Measurements from ENCODE around the gene HNRNPF. TPM values are rescaled to one million over a fixed set of nuclear protein-coding genes. Genes with fewer than 3 reads are reported as not detected.
"Not testable (repeated sequence)": the region's sequence is repeated elsewhere in the genome, so short reads cannot be mapped to it uniquely, and the experiment has no call there.

Gene HNRNPF, protein sequence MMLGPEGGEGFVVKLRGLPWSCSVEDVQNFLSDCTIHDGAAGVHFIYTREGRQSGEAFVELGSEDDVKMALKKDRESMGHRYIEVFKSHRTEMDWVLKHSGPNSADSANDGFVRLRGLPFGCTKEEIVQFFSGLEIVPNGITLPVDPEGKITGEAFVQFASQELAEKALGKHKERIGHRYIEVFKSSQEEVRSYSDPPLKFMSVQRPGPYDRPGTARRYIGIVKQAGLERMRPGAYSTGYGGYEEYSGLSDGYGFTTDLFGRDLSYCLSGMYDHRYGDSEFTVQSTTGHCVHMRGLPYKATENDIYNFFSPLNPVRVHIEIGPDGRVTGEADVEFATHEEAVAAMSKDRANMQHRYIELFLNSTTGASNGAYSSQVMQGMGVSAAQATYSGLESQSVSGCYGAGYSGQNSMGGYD
- total RNA-seq (2014; rRNA removed; shearing (Covaris generic)): 156 and 237 TPM in 2 replicates

DNA sequence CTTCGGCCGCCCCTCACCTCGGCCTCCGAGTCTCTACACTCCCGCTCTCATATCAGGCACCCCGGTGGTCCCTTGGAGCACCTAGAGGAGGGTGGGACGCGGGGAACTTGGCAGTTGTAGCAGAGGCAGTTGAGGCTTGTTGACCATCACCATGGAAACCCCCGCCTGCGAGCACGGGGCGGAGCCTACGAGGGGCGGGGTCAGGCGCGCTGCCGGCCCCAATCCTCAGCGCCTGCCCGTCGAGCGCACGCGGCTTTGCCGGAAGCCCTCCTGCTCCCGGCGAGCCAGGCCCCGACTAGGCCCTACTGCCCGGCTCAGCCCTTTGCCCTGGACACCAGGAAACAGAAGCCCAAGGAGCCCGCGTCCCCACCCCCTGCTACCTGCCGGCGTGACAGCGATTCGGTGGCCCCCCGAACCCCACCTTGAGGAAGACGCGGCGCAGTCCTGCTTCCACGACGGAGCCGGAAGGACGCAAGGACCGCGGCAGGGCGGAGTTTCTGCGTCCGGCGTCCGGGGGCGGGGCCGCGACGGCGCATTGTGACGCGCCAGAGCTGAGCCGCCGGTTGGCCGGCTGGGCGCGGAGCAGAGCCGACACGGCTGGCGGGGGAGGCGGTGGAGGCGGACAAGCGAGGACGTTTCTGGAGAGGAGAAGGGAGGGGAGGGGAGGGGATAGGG, at the start of gene HNRNPF:
HNRNPF (minus strand) TSS at position 477 of the 675 bp plus-strand sequence. CDS start 21,302 bp downstream, outside the sequence.
- Histone ChIP-seq H3K9me3 (replicated peaks) (no peaks in the 10 kb centered on the region), H3K36me3 (peaks cover 29% of the 10 kb centered on the region), H3K27ac (peak within 1 kb of the TSS; percentile 99), H3K4me3 (peak within 1 kb of the TSS; percentile 78), H3K4me1 (replicated peaks) (peaks cover 17% of the 10 kb centered on the region), H3K27me3 (replicated peaks) (no peaks in the 10 kb centered on the region)
- DNase-seq (ENCODE audit: low read depth in 1 of 2, low spot score in 2 of 2): peak; percentile 95

DNA sequence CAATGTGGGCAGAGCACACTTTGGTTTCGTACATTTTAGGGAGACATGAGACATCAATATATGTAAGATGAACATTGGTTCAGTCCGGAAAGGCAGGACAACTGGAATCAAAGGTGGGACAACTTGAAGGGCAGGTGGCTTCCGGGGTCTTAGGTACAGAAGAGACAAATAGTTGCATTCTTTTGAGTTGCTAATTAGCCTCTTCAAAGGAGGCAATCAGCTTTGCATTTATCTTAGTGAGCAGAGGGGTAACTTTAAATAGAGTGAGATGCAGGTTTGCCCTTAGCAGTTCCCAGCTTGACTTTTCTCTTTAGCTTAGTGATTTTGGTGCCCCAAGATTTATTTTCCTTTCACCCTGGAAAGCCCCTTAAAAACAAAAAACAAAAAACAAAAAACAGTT, 49.2 kb upstream of the HNRNPF start:
- DNase-seq (ENCODE audit: low read depth in 1 of 2, low spot score in 2 of 2): no peak
- H3K36me3 ChIP-seq: no peaks in the 10 kb centered on the region; the same call in 1 of the 2 replicates
- no peaks in the 10 kb centered on the region for H3K9me3 ChIP-seq (replicated peaks)
- H3K4me3 ChIP-seq: no peak overlapping the region
- H3K27me3 ChIP-seq (replicated peaks): no peaks in the 10 kb centered on the region
- no peak overlapping the region for H3K27ac ChIP-seq
- H3K4me1 ChIP-seq (replicated peaks): peaks cover 7% of the 10 kb centered on the region

DNA sequence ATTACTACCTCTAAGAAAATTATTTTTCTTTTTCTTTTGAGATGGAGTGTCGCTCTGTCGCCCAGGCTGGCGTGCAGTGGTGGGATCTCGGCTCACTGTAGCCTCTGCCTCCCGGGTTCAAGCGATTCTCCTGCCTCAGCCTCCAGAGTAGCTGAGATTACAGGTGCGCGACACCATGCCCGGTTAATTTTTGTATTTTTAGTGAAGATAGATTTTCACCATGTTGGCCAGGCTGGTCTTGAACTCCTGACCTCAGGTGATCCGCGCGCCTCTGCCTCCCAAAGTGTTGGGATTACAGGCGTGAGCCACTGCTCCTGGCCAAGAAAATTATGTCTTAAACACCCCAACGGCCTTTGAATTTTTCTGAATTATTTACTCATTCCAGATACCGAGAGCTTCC, 47.6 kb upstream of the HNRNPF start:
- H3K9me3 ChIP-seq (replicated peaks); H3K27me3 ChIP-seq (replicated peaks); DNase-seq (ENCODE audit: low read depth in 1 of 2, low spot score in 2 of 2); H3K4me3 ChIP-seq; H3K4me1 ChIP-seq (replicated peaks); H3K27ac ChIP-seq; H3K36me3 ChIP-seq: not testable (repeated sequence)

DNA sequence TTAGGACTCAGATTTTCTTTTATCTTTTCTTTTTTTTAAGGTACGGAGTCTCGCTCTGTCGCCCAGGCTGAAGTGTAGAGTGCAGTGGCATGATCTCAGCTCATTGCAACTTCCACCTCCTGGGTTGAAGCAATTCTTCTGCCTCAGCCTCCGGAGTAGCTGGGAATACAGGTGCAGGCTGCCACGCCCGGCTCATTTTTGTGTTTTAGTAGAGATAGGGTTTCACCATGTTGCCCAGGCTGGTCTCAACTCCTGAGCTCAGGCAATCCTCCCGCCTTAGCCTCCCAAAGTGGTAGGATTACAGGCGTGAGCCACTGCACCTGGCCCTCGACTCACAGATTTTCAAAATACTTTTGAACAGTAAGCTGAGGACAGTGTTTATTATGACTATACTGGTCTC, 45.0 kb upstream of the HNRNPF start:
- H3K4me1 ChIP-seq (replicated peaks); H3K27ac ChIP-seq: not testable (repeated sequence)

DNA sequence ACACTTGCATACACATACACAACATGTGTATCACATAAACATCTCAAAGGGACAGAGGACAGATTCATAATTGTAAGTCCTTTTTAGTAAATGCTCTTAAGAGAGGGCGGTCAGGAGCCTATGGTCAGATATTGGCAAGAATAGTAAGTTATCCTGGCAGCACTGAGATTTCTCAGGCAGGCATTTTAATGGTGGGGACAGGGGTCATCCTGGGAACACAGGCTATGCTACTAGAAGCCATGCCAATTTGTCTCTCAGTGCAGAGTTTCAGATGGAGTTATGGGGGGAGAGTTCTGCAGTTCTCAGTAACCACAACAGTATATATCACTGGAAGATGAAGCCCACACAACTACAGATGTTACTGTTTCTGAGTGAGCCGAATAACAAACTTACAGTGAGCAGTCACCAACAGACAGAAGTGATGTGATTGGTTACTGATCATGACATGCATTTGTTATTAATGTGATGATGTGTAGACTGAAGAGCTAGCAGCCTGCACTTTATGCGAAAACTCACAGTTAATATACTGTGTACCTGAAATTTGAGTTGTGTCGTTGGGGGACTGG, 44.4 kb upstream of the HNRNPF start:
- DNase-seq (ENCODE audit: low read depth in 1 of 2, low spot score in 2 of 2): no peak

More for the DNA sequence above, 45.0 kb upstream of the HNRNPF start:
- not testable (repeated sequence) for H3K4me3 ChIP-seq; DNase-seq (ENCODE audit: low read depth in 1 of 2, low spot score in 2 of 2); H3K9me3 ChIP-seq (replicated peaks); H3K27me3 ChIP-seq (replicated peaks); H3K36me3 ChIP-seq

DNA sequence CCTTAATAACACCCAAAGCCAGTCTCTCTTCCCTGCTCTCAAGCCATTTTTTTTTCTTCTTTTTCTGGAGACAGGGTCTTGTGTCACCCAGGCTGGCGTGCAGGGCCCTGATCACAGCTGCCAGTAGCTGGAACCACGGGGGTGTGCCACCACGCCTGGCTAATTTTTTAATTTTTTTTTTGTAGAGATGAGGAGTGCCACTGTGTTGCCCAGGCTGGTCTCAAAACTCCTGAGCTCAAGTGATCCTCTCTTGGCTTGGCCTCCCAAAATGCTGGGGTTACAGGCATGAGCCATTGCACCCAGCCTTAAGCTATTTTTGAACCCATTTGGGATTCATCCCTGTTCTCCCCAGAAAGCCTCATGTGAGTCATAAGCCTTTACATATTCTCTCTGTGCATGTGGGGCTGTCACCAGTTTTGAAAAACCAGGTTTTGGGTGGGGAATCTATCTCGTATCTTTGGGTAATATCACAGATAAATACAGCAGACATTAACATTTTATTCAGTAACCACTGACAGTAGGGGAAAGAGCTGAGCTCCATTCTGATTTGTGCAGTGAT, 43.4 kb upstream of the HNRNPF start:
- Histone ChIP-seq H3K27me3 (replicated peaks) (no peaks in the 10 kb centered on the region), H3K36me3 (no peaks in the 10 kb centered on the region; the same call in 1 of the 2 replicates), H3K4me3 (no peak overlapping the region), H3K4me1 (replicated peaks) (peaks cover 7% of the 10 kb centered on the region), H3K27ac (no peak overlapping the region), H3K9me3 (replicated peaks) (no peaks in the 10 kb centered on the region)
- no peak for DNase-seq (ENCODE audit: low read depth in 1 of 2, low spot score in 2 of 2)

More for the DNA sequence above, 44.4 kb upstream of the HNRNPF start:
- H3K4me1 ChIP-seq (replicated peaks): peaks cover 7% of the 10 kb centered on the region
- no peak overlapping the region for H3K4me3 ChIP-seq
- H3K9me3 ChIP-seq (replicated peaks): no peaks in the 10 kb centered on the region
- no peaks in the 10 kb centered on the region for H3K27me3 ChIP-seq (replicated peaks)
- no peak overlapping the region for H3K27ac ChIP-seq
- no peaks in the 10 kb centered on the region; the same call in 1 of the 2 replicates for H3K36me3 ChIP-seq

DNA sequence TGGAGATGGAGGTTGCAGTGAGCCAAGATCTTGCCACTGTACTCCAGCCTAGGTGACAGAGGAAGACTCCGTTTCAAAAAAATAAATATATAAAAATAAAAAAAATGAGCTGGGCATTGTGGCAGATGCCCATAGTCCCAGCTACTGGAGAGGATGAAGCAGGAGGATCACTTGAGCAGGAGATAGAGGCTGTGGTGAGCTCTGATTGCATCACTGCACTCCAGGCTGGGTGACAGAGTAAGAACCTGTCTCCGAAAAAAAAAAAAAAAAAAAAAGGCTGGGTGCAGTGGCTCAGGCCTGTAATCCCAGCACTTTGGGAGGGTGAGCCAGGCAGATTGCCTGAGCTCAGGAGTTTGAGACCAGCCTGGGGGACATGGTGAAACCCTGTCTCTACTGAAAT, 39.8 kb upstream of the HNRNPF start:
- H3K9me3 ChIP-seq (replicated peaks): no peaks in the 10 kb centered on the region
- no peaks in the 10 kb centered on the region for H3K4me1 ChIP-seq (replicated peaks)
- H3K27ac ChIP-seq: no peak overlapping the region
- H3K27me3 ChIP-seq (replicated peaks): no peaks in the 10 kb centered on the region
- H3K4me3 ChIP-seq: no peak overlapping the region
- no peaks in the 10 kb centered on the region for H3K36me3 ChIP-seq
- DNase-seq (ENCODE audit: low read depth in 1 of 2, low spot score in 2 of 2): no peak

DNA sequence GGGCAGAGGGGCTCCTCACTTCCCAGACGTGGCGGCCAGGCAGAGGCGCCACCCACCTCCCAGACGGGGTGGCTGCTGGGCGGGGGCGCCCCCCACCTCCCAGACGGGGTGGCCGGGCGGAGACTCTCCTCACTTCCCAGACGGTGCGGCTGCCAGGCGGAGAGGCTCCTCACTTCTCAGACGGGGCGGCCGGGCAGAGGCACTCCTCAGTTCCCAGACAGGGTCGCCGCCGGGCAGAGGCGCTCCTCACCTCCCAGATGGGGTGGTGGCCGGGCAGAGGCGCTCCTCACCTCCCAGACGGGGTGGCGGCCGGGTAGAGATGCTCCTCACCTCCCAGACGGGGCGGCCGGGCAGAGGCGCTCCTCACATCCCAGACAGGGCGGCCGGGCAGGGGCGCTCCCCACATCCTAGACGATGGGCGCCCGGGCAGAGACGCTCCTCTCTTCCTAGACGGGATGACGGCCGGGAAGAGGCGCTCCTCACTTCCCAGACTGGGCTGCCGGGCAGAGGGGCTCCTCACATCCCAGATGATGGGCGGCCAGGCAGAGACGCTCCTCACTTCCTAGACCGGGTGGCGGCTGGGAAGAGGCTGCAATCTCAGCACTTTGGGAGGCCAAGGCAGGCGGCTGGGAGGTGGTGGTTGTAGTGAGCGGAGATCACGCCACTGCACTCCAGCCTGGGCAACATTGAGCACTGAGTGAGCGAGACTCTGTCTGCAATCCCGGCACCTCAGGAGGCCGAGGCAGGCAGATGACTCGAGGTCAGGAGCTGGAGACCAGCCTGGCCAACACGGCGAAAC, 37.4 kb upstream of the HNRNPF start:
- not testable (repeated sequence) for H3K27ac ChIP-seq; DNase-seq (ENCODE audit: low read depth in 1 of 2, low spot score in 2 of 2); H3K9me3 ChIP-seq (replicated peaks); H3K36me3 ChIP-seq; H3K4me3 ChIP-seq; H3K27me3 ChIP-seq (replicated peaks); H3K4me1 ChIP-seq (replicated peaks)

DNA sequence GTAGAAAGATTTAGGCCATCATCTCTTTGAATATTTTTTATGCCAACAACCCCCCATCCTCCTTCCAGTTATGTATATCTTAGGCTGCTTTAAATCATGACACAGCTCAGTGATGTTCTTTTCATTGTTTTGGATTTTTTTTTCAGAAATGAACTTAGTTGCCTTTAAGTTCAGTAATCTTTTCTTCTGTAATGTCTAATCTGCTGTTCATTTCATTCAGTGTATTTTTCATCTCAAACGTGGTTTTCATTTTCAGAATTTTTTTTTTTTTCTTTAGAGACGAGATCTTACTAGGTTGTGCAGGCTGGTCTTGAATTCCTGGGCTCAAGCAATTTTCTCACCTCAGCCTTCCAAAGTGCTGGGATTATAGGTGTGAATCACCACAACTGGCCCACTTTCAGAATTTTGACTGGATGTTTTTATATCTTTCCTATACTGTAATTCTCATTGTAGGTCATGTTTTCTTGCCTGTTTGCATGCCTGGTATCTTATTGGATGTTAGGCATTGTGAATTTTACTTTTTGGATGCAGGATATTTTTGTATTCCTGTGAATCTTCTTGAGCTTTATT, 36.0 kb upstream of the HNRNPF start:
- H3K36me3 ChIP-seq: no peaks in the 10 kb centered on the region
- H3K4me1 ChIP-seq (replicated peaks): no peaks in the 10 kb centered on the region
- no peak overlapping the region for H3K4me3 ChIP-seq
- no peak for DNase-seq (ENCODE audit: low read depth in 1 of 2, low spot score in 2 of 2)
- H3K27me3 ChIP-seq (replicated peaks): no peaks in the 10 kb centered on the region
- H3K27ac ChIP-seq: no peak overlapping the region
- H3K9me3 ChIP-seq (replicated peaks): no peaks in the 10 kb centered on the region

DNA sequence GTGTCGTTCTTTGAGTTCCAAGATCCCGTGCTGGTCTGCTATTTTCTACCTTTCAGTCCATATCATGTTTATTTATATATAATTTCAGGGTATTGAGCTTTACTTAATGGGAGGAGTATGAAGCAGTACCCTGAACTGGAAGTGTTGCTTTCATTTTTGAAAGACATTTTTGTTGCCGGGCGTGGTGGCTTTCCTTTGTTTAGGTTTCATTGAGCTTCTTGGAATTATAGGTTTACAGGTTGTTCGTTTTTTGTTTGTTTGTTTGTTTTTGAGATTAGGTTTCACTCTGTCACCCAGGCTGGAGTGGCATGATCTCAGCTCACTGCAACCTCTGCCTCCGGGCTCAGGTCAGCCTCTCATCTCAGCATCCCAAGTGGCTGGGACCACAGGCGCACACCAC, 35.3 kb upstream of the HNRNPF start:
- H3K27me3 ChIP-seq (replicated peaks): no peaks in the 10 kb centered on the region
- no peaks in the 10 kb centered on the region for H3K9me3 ChIP-seq (replicated peaks)
- no peaks in the 10 kb centered on the region for H3K4me1 ChIP-seq (replicated peaks)
- H3K36me3 ChIP-seq: no peaks in the 10 kb centered on the region
- no peak for DNase-seq (ENCODE audit: low read depth in 1 of 2, low spot score in 2 of 2)
- no peak overlapping the region for H3K27ac ChIP-seq
- H3K4me3 ChIP-seq: no peak overlapping the region

DNA sequence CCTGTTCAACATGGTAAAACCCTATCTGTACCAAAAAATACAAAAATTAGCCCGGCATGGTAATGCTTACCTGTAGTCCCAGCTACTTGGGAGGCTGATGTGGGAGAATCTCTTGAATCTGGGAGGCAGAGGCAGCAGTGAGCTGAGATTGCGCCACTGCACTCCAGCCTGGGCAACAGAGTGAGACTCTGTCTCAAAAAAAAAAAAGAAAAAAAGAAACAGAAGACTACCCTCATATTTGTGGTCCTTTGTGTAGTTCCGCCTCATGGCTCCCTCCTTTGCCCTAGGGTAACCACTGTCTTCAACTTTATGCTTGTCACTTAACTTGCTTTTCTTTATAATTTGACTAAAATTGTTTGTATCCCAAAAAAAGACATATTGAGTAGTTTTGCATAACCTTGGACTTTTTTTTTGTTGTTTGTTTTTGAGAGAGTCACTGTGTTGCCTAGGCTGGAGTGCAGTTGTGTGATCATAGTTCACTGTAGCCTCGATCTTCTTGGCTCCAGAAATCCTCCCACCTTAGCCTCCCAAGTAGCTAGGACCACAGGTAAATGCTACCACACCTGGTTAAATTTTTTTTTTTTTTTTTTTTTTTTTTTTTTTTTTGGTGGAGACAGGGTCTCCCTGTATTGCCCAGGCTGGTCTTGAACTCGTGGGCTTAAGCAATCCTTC, 31.6 kb upstream of the HNRNPF start:
- H3K4me3 ChIP-seq: no peak overlapping the region
- peaks cover 7% of the 10 kb centered on the region; the same call in 1 of the 2 replicates for H3K36me3 ChIP-seq
- no peak overlapping the region for H3K27ac ChIP-seq
- no peaks in the 10 kb centered on the region for H3K9me3 ChIP-seq (replicated peaks)
- 0 out of 2 replicates have a peak, but pooled peaks cover under 1% of the 10 kb centered on the region for H3K4me1 ChIP-seq (replicated peaks)
- no peaks in the 10 kb centered on the region for H3K27me3 ChIP-seq (replicated peaks)
- no peak for DNase-seq (ENCODE audit: low read depth in 1 of 2, low spot score in 2 of 2)

DNA sequence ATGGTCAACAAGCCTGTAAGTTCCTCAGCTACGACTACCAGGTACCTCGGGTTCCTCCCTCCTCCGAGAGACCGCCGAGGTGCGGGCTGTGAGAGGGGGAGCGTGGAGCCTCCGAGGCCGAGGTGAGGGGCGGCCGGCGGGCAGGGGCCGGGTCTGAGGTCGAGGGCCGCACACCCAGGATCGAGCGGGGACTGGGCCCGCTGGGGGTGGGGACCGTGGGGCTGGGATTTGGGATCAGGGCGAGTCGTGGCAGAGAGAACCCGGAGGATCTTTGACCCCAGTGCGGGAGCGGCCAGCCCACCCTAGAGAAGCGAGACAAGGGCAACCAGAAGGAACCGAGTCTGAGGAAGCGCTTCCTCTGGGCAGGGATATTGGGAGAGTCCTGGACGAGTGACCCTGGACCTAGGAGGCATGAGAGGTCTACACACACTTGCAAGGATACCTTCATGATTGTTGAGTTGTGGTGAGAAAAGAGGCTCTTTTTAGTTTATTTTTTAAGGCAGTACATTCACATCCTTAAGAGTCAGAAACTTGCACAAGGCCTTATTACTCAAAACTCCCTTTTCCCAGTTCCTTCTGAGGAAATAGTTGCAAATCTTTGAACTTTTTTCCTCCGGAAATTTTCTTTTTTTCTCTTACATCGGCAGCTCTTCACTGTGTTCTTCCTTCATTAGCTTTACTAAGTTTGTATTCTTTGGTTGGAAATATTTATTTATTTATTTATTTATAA, 28.3 kb upstream of the HNRNPF start:
- no peak for DNase-seq (ENCODE audit: low read depth in 1 of 2, low spot score in 2 of 2)
- Histone ChIP-seq H3K27ac (peak overlapping the region; percentile 99), H3K9me3 (replicated peaks) (no peaks in the 10 kb centered on the region), H3K4me3 (peak overlapping the region; percentile 84), H3K27me3 (replicated peaks) (no peaks in the 10 kb centered on the region), H3K4me1 (replicated peaks) (0 out of 2 replicates have a peak, but pooled peaks cover 3% of the 10 kb centered on the region), H3K36me3 (peaks cover 7% of the 10 kb centered on the region; the same call in 1 of the 2 replicates)
